Activated T-cell treated with anti-CD3 and anti-CD28 coated beads for 24 hours (primary cell): Measurements from ENCODE around the gene PRR9.
"Not testable (repeated sequence)": the region's sequence is repeated elsewhere in the genome, so short reads cannot be mapped to it uniquely, and the experiment has no call there.

ENCODE experiments used
- DNase-seq: peaks from one replicate; pipeline ENCODE4 v3.0.0-alpha.2; 2020; ENCODE audit warnings: low read depth

PRR9 gene

GRCh38 chr1:153217212-153217611 lies at the start of gene PRR9:
TSS of gene PRR9 (plus strand) at chr1:153217584. CDS start at chr1:153218145, 561 bp downstream.
- no peak for DNase-seq

GRCh38 chr1:153168686-153169085 lies 48.7 kb upstream of the PRR9 start:
- no peak for DNase-seq

GRCh38 chr1:153174624-153175023 lies 42.8 kb upstream of the PRR9 start:
- DNase-seq, result no peak

GRCh38 chr1:153178922-153179321 lies 38.5 kb upstream of the PRR9 start:
- no peak for DNase-seq

- no peak for DNase-seq
These were observed 36.8 kb upstream of the PRR9 start for GRCh38 chr1:153180556-153180955.

- not testable (repeated sequence) for DNase-seq
These were observed 29.1 kb upstream of the PRR9 start for GRCh38 chr1:153188301-153188700.

GRCh38 chr1:153190373-153190772 lies 27.0 kb upstream of the PRR9 start:
- DNase-seq, result no peak

- no peak for DNase-seq
These were observed 24.7 kb upstream of the PRR9 start for GRCh38 chr1:153192697-153193096.

GRCh38 chr1:153194331-153195050 lies 22.9 kb upstream of the PRR9 start:
- DNase-seq, result no peak

- DNase-seq, result no peak
These were observed 22.2 kb upstream of the PRR9 start for GRCh38 chr1:153195216-153195615.

GRCh38 chr1:153202006-153202405 lies 15.4 kb upstream of the PRR9 start:
- no peak for DNase-seq

GRCh38 chr1:153203130-153203529 lies 14.3 kb upstream of the PRR9 start, which contains the start of gene LELP1:
TSS of gene LELP1 (plus strand) at chr1:153203430. CDS start at chr1:153204708, 1,278 bp downstream.
- DNase-seq, result no peak

GRCh38 chr1:153206631-153207030 lies 10.8 kb upstream of the PRR9 start:
- no peak for DNase-seq

GRCh38 chr1:153210206-153210605 lies 7.2 kb upstream of the PRR9 start:
- DNase-seq, result no peak

- DNase-seq, result no peak
These were observed 5.2 kb upstream of the PRR9 start for GRCh38 chr1:153212201-153212600.

GRCh38 chr1:153213519-153213918 lies 3.9 kb upstream of the PRR9 start:
- no peak for DNase-seq

- no peak for DNase-seq
These were observed 496 bp downstream of the PRR9 start for GRCh38 chr1:153217744-153218416.

- DNase-seq, result no peak
These were observed 3.4 kb downstream of the PRR9 start for GRCh38 chr1:153220606-153221303.

GRCh38 chr1:153223040-153223891 lies 5.9 kb downstream of the PRR9 start:
- DNase-seq, result peak; percentile 40

GRCh38 chr1:153227810-153228209 lies 10.4 kb downstream of the PRR9 start:
- no peak for DNase-seq

- no peak for DNase-seq
These were observed 11.1 kb downstream of the PRR9 start for GRCh38 chr1:153228491-153228890.
